ENCODE measurements around the gene C7orf57. TPM values are rescaled to one million over a fixed set of nuclear protein-coding genes. Genes with fewer than 3 reads are reported as not detected.

The C7orf57 gene
- total and polyA plus RNA-seq, 2 experiments from 2014 or later, result 0.42 to 2.1 TPM

DNA sequence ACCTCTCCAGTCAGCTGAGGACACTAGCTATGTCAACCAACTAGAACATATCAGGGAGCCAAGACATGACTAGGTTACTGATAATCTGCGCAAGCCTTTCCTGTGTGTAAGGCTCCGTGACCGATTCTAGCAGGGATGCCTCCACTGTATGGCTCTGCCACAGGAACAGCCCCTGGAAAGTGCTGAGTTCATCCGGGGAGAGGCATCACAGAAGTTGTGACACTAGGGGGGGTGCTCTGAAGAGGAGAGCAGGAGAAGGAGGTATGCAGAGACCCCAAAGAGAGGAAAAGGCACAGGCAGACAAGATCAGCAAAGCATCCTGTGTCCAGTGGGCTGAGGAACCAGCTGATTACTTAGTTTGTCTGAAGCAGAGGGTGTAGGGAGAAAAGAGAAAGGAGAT is 67.2 kb downstream of the C7orf57 start (continued):
- TF ChIP-seq JUNB (IDR thresholded peaks at IDR 0.05; ENCODE audit: unreplicated experiment) (no peak), STAT1 (IDR thresholded peaks at IDR 0.05; ENCODE audit: unreplicated experiment) (no peak), ZNF331 (CRISPR knock-in tag; IDR thresholded peaks at IDR 0.05; ENCODE audit: low read depth) (no peak), EZH2 (IDR thresholded peaks at IDR 0.05; ENCODE audit: low read depth, unreplicated experiment) (no peak), ZNF114 (CRISPR knock-in tag; IDR thresholded peaks at IDR 0.05) (no peak), POLR2AphosphoS5 (IDR thresholded peaks at IDR 0.05; ENCODE audit: low read depth) (no peak), EZH2phosphoT487 (IDR thresholded peaks at IDR 0.05; ENCODE audit: unreplicated experiment) (no peak)
- TF ChIP-seq, protein P1, sequence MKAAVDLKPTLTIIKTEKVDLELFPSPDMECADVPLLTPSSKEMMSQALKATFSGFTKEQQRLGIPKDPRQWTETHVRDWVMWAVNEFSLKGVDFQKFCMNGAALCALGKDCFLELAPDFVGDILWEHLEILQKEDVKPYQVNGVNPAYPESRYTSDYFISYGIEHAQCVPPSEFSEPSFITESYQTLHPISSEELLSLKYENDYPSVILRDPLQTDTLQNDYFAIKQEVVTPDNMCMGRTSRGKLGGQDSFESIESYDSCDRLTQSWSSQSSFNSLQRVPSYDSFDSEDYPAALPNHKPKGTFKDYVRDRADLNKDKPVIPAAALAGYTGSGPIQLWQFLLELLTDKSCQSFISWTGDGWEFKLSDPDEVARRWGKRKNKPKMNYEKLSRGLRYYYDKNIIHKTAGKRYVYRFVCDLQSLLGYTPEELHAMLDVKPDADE (IDR thresholded peaks at IDR 0.05), result no peak
- TF ChIP-seq, protein P2, sequence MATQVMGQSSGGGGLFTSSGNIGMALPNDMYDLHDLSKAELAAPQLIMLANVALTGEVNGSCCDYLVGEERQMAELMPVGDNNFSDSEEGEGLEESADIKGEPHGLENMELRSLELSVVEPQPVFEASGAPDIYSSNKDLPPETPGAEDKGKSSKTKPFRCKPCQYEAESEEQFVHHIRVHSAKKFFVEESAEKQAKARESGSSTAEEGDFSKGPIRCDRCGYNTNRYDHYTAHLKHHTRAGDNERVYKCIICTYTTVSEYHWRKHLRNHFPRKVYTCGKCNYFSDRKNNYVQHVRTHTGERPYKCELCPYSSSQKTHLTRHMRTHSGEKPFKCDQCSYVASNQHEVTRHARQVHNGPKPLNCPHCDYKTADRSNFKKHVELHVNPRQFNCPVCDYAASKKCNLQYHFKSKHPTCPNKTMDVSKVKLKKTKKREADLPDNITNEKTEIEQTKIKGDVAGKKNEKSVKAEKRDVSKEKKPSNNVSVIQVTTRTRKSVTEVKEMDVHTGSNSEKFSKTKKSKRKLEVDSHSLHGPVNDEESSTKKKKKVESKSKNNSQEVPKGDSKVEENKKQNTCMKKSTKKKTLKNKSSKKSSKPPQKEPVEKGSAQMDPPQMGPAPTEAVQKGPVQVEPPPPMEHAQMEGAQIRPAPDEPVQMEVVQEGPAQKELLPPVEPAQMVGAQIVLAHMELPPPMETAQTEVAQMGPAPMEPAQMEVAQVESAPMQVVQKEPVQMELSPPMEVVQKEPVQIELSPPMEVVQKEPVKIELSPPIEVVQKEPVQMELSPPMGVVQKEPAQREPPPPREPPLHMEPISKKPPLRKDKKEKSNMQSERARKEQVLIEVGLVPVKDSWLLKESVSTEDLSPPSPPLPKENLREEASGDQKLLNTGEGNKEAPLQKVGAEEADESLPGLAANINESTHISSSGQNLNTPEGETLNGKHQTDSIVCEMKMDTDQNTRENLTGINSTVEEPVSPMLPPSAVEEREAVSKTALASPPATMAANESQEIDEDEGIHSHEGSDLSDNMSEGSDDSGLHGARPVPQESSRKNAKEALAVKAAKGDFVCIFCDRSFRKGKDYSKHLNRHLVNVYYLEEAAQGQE (IDR thresholded peaks at IDR 0.05; ENCODE audit: unreplicated experiment), result no peak
- TF ChIP-seq, protein P3, sequence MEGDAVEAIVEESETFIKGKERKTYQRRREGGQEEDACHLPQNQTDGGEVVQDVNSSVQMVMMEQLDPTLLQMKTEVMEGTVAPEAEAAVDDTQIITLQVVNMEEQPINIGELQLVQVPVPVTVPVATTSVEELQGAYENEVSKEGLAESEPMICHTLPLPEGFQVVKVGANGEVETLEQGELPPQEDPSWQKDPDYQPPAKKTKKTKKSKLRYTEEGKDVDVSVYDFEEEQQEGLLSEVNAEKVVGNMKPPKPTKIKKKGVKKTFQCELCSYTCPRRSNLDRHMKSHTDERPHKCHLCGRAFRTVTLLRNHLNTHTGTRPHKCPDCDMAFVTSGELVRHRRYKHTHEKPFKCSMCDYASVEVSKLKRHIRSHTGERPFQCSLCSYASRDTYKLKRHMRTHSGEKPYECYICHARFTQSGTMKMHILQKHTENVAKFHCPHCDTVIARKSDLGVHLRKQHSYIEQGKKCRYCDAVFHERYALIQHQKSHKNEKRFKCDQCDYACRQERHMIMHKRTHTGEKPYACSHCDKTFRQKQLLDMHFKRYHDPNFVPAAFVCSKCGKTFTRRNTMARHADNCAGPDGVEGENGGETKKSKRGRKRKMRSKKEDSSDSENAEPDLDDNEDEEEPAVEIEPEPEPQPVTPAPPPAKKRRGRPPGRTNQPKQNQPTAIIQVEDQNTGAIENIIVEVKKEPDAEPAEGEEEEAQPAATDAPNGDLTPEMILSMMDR (conservative IDR thresholded peaks at IDR 0.05; ENCODE audit: low read depth in 2 of 2), result no peak

DNA sequence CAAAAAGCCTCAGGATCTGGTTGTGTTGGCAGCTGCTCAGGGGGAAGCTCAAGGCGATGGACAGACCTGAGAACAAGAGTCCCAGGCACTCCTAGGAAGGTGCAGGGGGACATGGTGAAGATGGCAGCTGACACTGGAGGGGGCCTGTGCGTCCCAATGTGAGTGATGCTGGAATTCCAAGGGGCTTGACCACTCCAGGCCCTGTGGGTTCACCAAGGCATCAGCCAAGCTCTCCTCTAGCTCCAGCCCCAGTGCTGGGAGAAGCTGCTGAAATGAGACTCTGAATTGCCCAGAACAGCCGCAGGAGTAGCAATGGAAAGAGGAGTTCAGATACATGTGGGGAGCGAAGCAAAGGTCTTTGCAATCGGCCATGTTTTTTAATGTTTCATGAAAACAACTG is 69.7 kb downstream of the C7orf57 start:
- peaks cover 74% of the 10 kb centered on the region for H3K36me3 Mint-ChIP-seq (ENCODE audit: low read depth)
- Histone ChIP-seq H3K27me3 (ENCODE audit: insufficient read depth) (no peaks in the 10 kb centered on the region), H3K4me2 (no peak overlapping the region), H3K4me3 (no peak overlapping the region), H3K4me1 (ENCODE audit: insufficient read depth) (no peaks in the 10 kb centered on the region), H3K79me2 (replicated peaks; ENCODE audit: insufficient read depth) (no peaks in the 10 kb centered on the region), H2AFZ (no peak overlapping the region), H3K36me3 (ENCODE audit: insufficient read depth) (peaks cover 26% of the 10 kb centered on the region), H3K9me2 (ENCODE audit: insufficient read depth) (no peaks in the 10 kb centered on the region), H3K27ac (ENCODE audit: low read depth) (no peak overlapping the region), H3F3A (replicated peaks; ENCODE audit: low read depth) (no peaks in the 10 kb centered on the region), H4K20me1 (replicated peaks; ENCODE audit: insufficient read depth) (no peaks in the 10 kb centered on the region)
- no peak for ATAC-seq
- no peak overlapping the region for H3K4me3 Mint-ChIP-seq
- H3K27ac Mint-ChIP-seq, result no peak overlapping the region
- no peaks in the 10 kb centered on the region for H3K9me3 Mint-ChIP-seq
- no peak for DNase-seq (ENCODE audit: low spot score)
- peaks cover 5% of the 10 kb centered on the region for H3K27me3 Mint-ChIP-seq (ENCODE audit: insufficient read depth, low read depth, poor library complexity)
- peaks cover 4% of the 10 kb centered on the region; the same call in 2 of the 3 replicates for H3K4me1 Mint-ChIP-seq
- TF ChIP-seq, protein P4, sequence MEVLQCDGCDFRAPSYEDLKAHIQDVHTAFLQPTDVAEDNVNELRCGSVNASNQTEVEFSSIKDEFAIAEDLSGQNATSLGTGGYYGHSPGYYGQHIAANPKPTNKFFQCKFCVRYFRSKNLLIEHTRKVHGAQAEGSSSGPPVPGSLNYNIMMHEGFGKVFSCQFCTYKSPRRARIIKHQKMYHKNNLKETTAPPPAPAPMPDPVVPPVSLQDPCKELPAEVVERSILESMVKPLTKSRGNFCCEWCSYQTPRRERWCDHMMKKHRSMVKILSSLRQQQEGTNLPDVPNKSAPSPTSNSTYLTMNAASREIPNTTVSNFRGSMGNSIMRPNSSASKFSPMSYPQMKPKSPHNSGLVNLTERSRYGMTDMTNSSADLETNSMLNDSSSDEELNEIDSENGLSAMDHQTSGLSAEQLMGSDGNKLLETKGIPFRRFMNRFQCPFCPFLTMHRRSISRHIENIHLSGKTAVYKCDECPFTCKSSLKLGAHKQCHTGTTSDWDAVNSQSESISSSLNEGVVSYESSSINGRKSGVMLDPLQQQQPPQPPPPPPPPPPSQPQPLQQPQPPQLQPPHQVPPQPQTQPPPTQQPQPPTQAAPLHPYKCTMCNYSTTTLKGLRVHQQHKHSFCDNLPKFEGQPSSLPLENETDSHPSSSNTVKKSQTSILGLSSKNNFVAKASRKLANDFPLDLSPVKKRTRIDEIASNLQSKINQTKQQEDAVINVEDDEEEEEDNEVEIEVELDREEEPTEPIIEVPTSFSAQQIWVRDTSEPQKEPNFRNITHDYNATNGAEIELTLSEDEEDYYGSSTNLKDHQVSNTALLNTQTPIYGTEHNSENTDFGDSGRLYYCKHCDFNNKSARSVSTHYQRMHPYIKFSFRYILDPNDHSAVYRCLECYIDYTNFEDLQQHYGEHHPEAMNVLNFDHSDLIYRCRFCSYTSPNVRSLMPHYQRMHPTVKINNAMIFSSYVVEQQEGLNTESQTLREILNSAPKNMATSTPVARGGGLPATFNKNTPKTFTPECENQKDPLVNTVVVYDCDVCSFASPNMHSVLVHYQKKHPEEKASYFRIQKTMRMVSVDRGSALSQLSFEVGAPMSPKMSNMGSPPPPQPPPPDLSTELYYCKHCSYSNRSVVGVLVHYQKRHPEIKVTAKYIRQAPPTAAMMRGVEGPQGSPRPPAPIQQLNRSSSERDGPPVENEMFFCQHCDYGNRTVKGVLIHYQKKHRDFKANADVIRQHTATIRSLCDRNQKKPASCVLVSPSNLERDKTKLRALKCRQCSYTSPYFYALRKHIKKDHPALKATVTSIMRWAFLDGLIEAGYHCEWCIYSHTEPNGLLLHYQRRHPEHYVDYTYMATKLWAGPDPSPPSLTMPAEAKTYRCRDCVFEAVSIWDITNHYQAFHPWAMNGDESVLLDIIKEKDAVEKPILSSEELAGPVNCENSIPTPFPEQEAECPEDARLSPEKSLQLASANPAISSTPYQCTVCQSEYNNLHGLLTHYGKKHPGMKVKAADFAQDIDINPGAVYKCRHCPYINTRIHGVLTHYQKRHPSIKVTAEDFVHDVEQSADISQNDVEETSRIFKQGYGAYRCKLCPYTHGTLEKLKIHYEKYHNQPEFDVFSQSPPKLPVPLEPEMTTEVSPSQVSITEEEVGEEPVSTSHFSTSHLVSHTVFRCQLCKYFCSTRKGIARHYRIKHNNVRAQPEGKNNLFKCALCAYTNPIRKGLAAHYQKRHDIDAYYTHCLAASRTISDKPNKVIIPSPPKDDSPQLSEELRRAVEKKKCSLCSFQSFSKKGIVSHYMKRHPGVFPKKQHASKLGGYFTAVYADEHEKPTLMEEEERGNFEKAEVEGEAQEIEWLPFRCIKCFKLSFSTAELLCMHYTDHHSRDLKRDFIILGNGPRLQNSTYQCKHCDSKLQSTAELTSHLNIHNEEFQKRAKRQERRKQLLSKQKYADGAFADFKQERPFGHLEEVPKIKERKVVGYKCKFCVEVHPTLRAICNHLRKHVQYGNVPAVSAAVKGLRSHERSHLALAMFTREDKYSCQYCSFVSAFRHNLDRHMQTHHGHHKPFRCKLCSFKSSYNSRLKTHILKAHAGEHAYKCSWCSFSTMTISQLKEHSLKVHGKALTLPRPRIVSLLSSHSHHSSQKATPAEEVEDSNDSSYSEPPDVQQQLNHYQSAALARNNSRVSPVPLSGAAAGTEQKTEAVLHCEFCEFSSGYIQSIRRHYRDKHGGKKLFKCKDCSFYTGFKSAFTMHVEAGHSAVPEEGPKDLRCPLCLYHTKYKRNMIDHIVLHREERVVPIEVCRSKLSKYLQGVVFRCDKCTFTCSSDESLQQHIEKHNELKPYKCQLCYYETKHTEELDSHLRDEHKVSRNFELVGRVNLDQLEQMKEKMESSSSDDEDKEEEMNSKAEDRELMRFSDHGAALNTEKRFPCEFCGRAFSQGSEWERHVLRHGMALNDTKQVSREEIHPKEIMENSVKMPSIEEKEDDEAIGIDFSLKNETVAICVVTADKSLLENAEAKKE (CRISPR knock-in tag; IDR thresholded peaks at IDR 0.05), result no peak
- TF ChIP-seq JUNB (IDR thresholded peaks at IDR 0.05; ENCODE audit: unreplicated experiment), result no peak
